Dermis blood vessel endothelial cell (primary cell): Measurements from ENCODE around the gene SHANK2. TPM values are rescaled to one million over a fixed set of nuclear protein-coding genes. Genes with fewer than 3 reads are reported as not detected.
"Not testable (repeated sequence)": the region's sequence is repeated elsewhere in the genome, so short reads cannot be mapped to it uniquely, and the experiment has no call there.

Experiments
- DNase-seq: peaks from one replicate; pipeline ENCODE4 v3.0.0; 2010
- total RNA-seq: library from RNA; depleted of rRNA; stranded (reverse); fragments of >200 nt; gene quantifications from 2 replicates; pipeline ENCODE4 v1.2.3, GENCODE V29; 2014

Gene SHANK2
- total RNA-seq, 1 donor from 2014 or later: 0.68 TPM

- no peak for DNase-seq
Measured at GRCh38 chr11:71242391-71242790, 10.0 kb downstream of the SHANK2 start.

- DNase-seq: no peak
Measured at GRCh38 chr11:71241721-71242259, 10.6 kb downstream of the SHANK2 start.

GRCh38 chr11:71240865-71241691, 11.3 kb downstream of the SHANK2 start:
- peak; percentile 64 for DNase-seq

- DNase-seq: no peak
Measured at GRCh38 chr11:71240061-71240690, 12.2 kb downstream of the SHANK2 start.

GRCh38 chr11:71239581-71239980, 12.8 kb downstream of the SHANK2 start:
- no peak for DNase-seq

- DNase-seq: no peak
Measured at GRCh38 chr11:71238941-71239340, 13.4 kb downstream of the SHANK2 start.

GRCh38 chr11:71238285-71238875, 14.0 kb downstream of the SHANK2 start:
- DNase-seq: no peak

GRCh38 chr11:71237853-71238252, 14.5 kb downstream of the SHANK2 start:
- DNase-seq: no peak

- no peak for DNase-seq
Measured at GRCh38 chr11:71236836-71237475, 15.4 kb downstream of the SHANK2 start.

- DNase-seq: no peak
Measured at GRCh38 chr11:71235719-71236118, 16.7 kb downstream of the SHANK2 start.

- not testable (repeated sequence) for DNase-seq
Measured at GRCh38 chr11:71233896-71234852, 18.2 kb downstream of the SHANK2 start.

GRCh38 chr11:71232364-71232763, 20.0 kb downstream of the SHANK2 start:
- no peak for DNase-seq

GRCh38 chr11:71228961-71229360, 23.4 kb downstream of the SHANK2 start:
- DNase-seq: no peak

- DNase-seq: no peak
Measured at GRCh38 chr11:71227058-71227659, 25.2 kb downstream of the SHANK2 start.

GRCh38 chr11:71223671-71224660, 28.4 kb downstream of the SHANK2 start:
- DNase-seq: no peak

- DNase-seq: no peak
Measured at GRCh38 chr11:71223081-71223405, 29.3 kb downstream of the SHANK2 start.

GRCh38 chr11:71222318-71223080, 29.9 kb downstream of the SHANK2 start:
- DNase-seq: no peak

- no peak for DNase-seq
Measured at GRCh38 chr11:71221821-71222220, 30.6 kb downstream of the SHANK2 start.

GRCh38 chr11:71221201-71221600, 31.2 kb downstream of the SHANK2 start:
- DNase-seq: no peak
